DMS 273 (cell line): ENCODE measurements around the gene EFNA5.
A peak's percentile ranks its signal among the peaks of the same experiment; 100 is the strongest.
"Not testable (repeated sequence)": the region's sequence is repeated elsewhere in the genome, so short reads cannot be mapped to it uniquely, and the experiment has no call there.

Experiments
- DNase-seq: peaks from one replicate; lab custom pipeline; 2025; ENCODE audit not compliant: unreplicated experiment; lab: John Stamatoyannopoulos, UW

Gene EFNA5

DNA sequence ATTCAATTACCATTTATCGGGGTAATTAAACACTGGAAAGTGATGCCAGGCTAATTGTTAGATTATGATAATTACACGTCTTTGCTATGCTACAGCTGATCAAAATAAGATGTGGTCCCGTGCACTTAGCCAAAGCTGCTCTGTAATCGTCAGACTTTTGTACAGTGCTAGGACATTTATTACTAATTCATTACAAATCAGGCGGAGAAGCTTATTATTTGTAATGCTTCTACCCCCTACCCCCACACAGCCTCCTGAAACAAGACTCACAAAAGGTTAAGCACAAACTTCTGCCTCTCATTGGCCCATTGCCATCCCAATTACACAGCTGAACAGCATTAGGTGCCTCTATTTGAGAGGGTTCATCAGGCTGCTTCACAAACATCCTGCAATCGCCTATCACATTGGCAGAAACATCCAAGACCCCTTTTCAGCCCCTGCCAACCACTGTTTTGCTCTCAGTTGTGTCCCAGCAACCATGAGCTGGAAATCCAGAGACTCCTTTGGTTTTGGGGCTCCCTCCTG is 232.7 kb downstream of the EFNA5 start:
- DNase-seq: peak; percentile 48

- DNase-seq: no peak
These were observed 233.6 kb downstream of the EFNA5 start for GRCh38 chr5:107437154-107437553.

DNA sequence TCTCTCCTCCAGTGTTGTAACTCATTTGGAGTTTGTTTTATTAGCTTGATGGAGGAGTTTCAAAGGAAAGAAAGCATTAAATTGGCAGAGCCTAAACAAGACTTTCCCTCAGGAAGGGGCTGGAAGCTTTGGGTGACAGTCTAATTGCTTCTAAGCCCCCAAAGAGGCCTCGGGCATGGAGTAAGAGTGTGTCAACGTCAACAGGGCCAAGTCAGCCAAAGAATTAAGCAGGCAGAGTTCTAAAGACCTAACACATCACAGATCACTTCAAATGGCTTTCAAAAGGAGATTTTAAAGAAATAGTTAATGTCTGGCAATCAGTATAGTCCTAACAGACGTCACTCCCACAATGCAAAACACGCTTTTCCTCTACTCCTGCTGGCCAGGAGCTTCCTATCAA is 234.5 kb downstream of the EFNA5 start:
- DNase-seq: no peak

DNA sequence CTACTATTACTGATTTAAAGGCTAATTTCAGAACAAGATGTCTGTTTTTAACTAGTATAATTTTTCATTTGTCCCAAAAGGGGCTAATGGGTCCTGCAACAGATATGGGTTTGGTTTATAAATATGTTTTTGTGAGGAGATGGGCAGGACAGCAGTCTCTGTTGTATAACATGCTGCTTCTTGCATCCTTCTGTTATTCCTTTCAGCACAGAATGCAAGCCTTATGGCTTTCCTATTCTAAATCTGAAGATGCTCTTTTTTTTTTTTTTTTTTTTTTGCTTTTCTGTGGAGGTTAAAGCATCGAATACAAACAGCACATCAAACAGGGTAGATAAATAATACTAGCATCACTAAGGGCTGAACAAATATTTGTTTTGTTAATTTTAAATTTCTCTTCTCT is 235.7 kb downstream of the EFNA5 start:
- no peak for DNase-seq

DNA sequence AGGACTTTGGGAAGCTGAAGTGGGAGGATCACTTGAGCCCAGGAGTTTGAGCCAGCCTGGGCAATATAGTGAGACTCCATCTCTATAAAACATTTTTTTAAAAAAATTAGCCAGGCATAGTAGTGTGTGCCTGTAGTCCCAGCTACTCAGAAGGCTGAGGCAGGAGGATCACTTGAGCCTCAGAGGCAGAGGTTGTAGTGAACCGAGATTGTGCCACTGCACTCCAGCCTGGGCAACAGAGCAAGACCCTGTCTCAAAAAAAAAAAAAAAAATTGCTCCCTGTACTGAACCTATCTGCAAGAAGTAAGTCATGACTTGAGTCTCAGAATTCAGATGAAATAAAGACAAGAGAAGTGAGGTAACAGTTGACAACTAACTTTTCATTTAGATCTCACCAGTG is 237.1 kb downstream of the EFNA5 start:
- not testable (repeated sequence) for DNase-seq

DNA sequence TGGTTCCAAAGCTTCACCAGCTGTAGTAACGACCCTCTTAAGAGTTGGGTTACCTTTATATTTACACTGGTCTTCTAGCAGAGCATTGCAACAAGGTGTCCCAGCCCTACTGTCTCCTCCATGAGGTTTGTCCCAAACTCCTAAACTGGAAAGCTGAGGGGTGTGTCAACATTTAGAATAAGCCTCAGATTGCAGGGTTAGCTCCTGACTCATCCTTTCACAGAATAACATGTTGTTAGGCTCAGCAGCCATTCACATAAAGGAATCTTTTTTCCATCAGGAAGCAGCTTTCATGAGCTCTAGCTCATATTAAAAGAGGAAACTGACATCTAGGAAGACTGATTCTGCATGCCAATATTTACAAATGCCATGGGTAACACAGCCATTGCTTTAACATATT is 238.7 kb downstream of the EFNA5 start:
- DNase-seq: no peak

- no peak for DNase-seq
These were observed 239.2 kb downstream of the EFNA5 start for GRCh38 chr5:107431536-107431935.

GRCh38 chr5:107430071-107430625 is 240.6 kb downstream of the EFNA5 start:
- DNase-seq: peak; percentile 31

GRCh38 chr5:107428303-107428813 is 242.4 kb downstream of the EFNA5 start:
- no peak for DNase-seq

DNA sequence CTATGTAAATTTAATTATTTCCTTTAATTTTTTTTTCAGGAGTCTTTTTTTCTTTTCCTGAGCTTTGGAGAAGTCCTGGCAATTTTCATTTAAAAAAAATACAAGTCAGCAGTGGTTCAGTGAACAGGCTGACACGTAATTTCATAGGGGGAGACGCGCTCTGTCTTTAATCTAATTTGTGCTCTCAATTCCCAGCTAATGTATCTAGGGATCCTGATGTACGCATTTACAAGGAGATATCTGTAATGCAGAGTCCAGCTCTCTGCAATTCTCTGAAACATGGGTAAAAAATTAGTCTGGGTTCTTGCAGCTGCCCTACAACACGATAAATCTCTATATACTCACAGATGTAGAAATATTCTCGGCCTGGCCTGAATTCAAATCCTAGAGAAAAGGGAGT is 243.9 kb downstream of the EFNA5 start:
- DNase-seq: no peak

GRCh38 chr5:107426209-107426608 is 244.5 kb downstream of the EFNA5 start:
- no peak for DNase-seq

- no peak for DNase-seq
These were observed 245.2 kb downstream of the EFNA5 start for GRCh38 chr5:107425541-107426031.

GRCh38 chr5:107424491-107424890 is 246.2 kb downstream of the EFNA5 start:
- no peak for DNase-seq

DNA sequence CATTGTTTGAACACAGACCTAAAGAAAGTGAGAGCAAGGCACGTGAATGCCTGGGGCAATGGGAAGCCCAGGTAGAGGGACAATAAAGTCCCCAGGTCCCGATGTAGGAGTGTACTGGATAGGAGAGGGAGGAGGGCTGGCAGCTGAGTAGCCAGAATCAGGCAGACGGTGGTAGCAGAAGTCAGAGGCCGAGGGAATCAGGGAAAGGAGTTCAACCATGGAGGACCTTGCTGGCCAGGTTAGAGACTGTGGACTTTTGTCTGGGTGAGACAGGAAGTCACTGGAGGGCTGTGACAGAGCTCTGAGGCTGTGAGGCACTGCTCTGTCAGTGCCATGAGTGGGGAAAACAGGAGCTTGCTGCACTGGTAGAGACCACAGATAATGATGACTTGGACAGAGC is 248.2 kb downstream of the EFNA5 start:
- DNase-seq: no peak

GRCh38 chr5:107419498-107419897 is 251.2 kb downstream of the EFNA5 start:
- no peak for DNase-seq

DNA sequence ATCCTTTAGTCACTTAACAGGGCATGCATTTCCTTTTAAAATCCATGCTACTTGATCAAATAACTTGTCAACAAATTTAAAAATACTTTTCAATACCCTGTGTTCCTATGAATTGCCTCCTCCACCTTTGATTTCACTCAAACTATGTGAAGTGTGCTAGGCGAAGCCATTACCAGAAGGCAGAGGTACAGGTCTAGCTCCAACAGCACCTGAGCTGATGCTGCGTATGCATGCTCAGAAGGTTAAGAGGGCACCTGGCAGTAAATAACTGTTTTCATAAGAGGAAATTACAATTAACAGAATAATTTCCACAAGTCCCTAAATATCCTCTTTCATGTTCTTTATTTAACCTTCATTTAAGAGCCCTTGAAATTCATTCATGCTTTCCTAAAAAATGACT is 251.8 kb downstream of the EFNA5 start:
- DNase-seq: no peak

DNA sequence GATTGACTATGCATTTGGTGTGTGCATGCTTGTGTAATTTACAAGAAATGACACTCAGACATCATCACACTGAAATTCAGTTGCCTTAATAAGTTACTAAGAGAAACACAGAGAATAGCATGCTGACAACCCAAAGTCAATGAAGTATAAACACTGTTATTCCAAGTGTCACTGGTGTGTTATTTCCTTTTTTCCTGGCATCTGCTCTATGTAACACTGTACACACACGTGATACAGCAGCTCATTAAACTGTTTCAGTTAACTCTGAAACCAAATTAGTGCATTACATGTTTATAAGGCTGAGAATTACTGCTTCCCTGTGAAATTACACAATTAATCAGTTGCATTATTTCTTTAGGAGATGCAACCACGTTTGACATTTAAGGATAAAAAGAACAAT is 252.7 kb downstream of the EFNA5 start:
- no peak for DNase-seq

GRCh38 chr5:107415762-107416161 is 255.0 kb downstream of the EFNA5 start:
- DNase-seq: no peak

DNA sequence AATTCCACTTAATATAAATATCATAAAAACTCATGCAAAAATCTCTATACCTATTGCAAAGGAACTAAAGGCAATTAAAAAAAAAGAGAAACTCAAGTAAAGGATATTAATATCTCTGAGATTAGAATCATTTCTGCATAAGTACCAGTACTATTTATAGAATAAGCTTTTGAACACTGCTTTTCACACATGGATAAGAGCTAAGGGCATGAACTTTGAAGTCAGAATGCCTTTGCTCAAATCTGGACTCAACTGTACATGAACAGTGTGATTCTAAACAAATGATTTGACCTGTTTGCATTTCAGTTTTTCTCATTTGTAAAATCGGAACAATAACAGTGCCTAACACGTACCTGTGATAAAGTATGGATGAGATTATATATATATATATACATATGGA is 255.9 kb downstream of the EFNA5 start:
- no peak for DNase-seq

DNA sequence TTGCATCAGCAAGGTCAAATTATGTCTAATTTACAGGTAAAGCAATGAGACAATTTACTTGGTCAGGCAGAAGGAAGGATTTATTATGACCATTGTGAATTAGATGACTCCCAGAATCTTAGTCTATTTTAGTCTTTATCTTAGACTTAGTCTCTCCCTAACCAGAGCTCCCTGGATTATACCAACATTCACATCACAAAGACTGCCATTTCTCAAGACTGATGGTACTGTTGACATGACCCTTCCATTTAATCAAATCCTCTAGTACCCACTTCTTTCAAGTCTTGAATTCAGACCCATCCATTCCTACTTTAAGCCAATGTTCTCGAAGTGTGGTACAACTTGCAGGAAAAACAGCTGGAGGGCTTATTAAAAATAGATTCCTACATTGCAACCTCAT is 257.0 kb downstream of the EFNA5 start:
- DNase-seq: no peak

- DNase-seq: no peak
These were observed 262.2 kb downstream of the EFNA5 start for GRCh38 chr5:107408564-107408963.

GRCh38 chr5:107407713-107408298 is 262.9 kb downstream of the EFNA5 start:
- DNase-seq: no peak
